ENCODE results near the gene TNFRSF19. TPM values are rescaled to one million over a fixed set of nuclear protein-coding genes. Genes with fewer than 3 reads are reported as not detected.

TNFRSF19 gene
- total and polyA plus RNA-seq, 8 donors = 1.2 to 14.0 (median 2.7) TPM; not detected in 1

DNA sequence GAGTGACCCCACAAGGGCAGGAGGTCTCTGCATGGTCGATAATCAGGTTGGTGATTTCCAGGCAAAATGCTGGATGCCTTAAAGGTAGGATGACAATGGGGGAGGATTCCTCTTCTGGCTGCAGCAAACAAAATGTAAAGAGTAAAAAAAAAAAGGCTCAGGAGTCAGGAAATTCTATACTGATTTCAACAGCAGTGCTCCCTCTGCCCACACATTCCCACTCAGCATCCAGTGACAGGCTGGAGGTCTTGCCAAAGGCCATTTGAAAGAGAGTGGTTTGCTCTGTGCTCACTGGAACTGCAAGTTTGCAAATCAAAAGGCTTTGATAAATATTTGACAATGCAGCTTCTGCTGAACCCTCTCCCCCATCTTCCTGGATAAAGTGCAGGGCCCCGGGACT lies 135.4 kb downstream of the TNFRSF19 start:
- DNase-seq = no peak
- Histone ChIP-seq H3K4me3 (no peak overlapping the region), H3K9me3 (no peaks in the 10 kb centered on the region), H3K36me3 (no peaks in the 10 kb centered on the region), H3K27me3 (no peaks in the 10 kb centered on the region), H3K27ac (no peak overlapping the region), H3K4me1 (peaks cover 0 to 7% (median 4%) of the 10 kb centered on the region in 4 donors)
- TF ChIP-seq CTCF (IDR thresholded peaks at IDR 0.05) = no peak
- TF ChIP-seq POLR2AphosphoS5 (IDR thresholded peaks at IDR 0.05) = no peak
- no peak for TF ChIP-seq POLR2A (IDR thresholded peaks at IDR 0.05)
- TF ChIP-seq EP300 (IDR thresholded peaks at IDR 0.05) = no peak
- WGBS, 5 donors = 72 to 87% (median 82%) methylated on average over 2 of the region's 2 CpGs
- intact Hi-C loops (cut with DNase I; ENCODE audit: low total_unique reads) = loop anchor here (5.0 kb wide), 1 partner anchor 128 kb away; no protein-coding TSS in a partner anchor

DNA sequence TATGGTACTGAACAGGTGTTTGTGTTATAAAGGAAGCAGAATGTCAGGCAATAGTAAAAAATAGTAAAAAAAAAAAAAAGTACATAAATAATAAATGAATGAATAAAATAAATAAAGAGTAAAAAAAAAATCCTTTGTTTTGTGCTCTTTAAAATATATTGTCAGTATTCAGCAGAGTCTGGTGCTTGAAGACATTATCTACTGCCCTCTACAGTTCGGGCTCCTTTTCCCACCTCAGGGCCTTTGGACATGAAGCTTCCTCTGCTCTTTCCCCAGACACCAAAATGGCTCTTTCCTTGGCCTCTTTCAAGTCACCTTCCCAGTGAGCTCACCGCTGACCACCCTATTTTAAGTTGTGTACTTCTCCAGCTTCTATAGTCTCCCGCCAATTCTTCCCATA lies 137.5 kb downstream of the TNFRSF19 start:
- no peaks in the 10 kb centered on the region for H3K9me3 ChIP-seq
- no peak overlapping the region for H3K4me3 ChIP-seq
- DNase-seq = no peak
- WGBS, 5 donors = 78 to 93% (median 83%) methylated on average over 3 of the region's 3 CpGs
- H3K27ac ChIP-seq = no peak overlapping the region
- no peaks in the 10 kb centered on the region for H3K27me3 ChIP-seq
- H3K4me1 ChIP-seq = no peaks in the 10 kb centered on the region
- TF ChIP-seq EP300 (IDR thresholded peaks at IDR 0.05) (no peak), CTCF (IDR thresholded peaks at IDR 0.05) (peak in 2 of 7 experiments; percentile 13 to 17)
- no peaks in the 10 kb centered on the region for H3K36me3 ChIP-seq
- intact Hi-C loops (cut with DNase I; ENCODE audit: low total_unique reads) = loop anchor here (5.0 kb wide), 1 partner anchor 130 kb away; no protein-coding TSS in a partner anchor

DNA sequence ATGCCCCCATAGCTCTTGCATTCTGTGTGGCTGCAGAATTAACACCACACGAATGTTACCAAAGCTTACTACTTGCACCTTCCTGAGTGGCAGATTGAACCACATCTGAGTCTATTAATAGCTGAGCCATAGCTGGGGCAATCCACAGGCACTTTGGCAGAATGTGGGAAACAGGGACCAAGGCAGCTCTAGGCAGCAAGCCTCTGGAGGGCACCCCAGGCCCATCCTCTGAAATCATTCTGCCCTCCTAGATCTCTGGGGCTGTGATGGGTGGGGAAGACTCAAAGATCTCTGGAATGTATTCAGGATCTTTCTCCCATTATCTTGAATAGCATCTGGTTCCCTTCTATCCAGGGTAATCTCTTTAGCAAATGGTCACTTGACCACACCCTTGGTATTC lies 139.3 kb downstream of the TNFRSF19 start:
- WGBS, 5 donors = 17 to 75% (median 67%) methylated on average over 1 of the region's 1 CpG
- no peak overlapping the region for H3K4me3 ChIP-seq
- H3K27ac ChIP-seq = no peak overlapping the region
- DNase-seq = no peak
- TF ChIP-seq POLR2A (IDR thresholded peaks at IDR 0.05) (no peak), EP300 (IDR thresholded peaks at IDR 0.05) (no peak), CTCF (IDR thresholded peaks at IDR 0.05) (no peak), POLR2AphosphoS5 (IDR thresholded peaks at IDR 0.05) (no peak)
- intact Hi-C loops (cut with DNase I; ENCODE audit: low total_unique reads) = loop anchor here (5.0 kb wide), 1 partner anchor 132 kb away; no protein-coding TSS in a partner anchor
- no peaks in the 10 kb centered on the region for H3K9me3 ChIP-seq
- H3K36me3 ChIP-seq = no peaks in the 10 kb centered on the region
- no peaks in the 10 kb centered on the region for H3K4me1 ChIP-seq
- no peaks in the 10 kb centered on the region for H3K27me3 ChIP-seq

DNA sequence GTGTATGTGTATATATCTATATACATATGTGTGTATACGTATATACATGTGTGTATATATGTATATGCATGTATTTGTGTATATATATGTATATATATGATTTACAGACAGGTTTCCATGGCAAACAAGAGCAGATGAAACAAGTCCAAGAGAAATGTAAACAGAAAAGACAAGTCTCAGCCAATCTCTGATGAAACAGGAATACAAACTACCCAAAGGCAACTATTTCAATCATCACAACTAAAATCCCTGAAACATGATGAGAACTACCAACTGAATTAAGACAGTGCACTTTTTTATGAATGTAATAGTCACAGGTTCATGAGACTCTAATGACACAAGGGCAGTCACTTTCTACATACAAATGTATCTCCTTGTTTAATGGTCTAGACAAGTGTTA lies 140.2 kb downstream of the TNFRSF19 start:
- no peak for DNase-seq
- no peak overlapping the region for H3K27ac ChIP-seq
- WGBS, 5 donors = 89 to 95% (median 92%) methylated on average over 1 of the region's 1 CpG
- H3K27me3 ChIP-seq = no peaks in the 10 kb centered on the region
- H3K9me3 ChIP-seq = no peaks in the 10 kb centered on the region
- no peaks in the 10 kb centered on the region for H3K4me1 ChIP-seq
- H3K4me3 ChIP-seq = no peak overlapping the region
- H3K36me3 ChIP-seq = no peaks in the 10 kb centered on the region
- intact Hi-C loops (cut with DNase I; ENCODE audit: low total_unique reads) = loop anchor here (10.0 kb wide), 1 partner anchor 246 kb away; no protein-coding TSS in a partner anchor
- TF ChIP-seq POLR2A (IDR thresholded peaks at IDR 0.05) (no peak), CTCF (IDR thresholded peaks at IDR 0.05) (no peak), POLR2AphosphoS5 (IDR thresholded peaks at IDR 0.05) (no peak), EP300 (IDR thresholded peaks at IDR 0.05) (no peak)

Measured in stomach (tissue), 9 donors.